Osteoblast (primary cell): ENCODE measurements around the gene NUDT1. TPM values are rescaled to one million over a fixed set of nuclear protein-coding genes. Genes with fewer than 3 reads are reported as not detected.
A peak's percentile ranks its signal among the peaks of the same experiment; 100 is the strongest.

Experiments
- DNase-seq: peaks from one replicate; pipeline ENCODE4 v3.0.0; 2011; ENCODE audit warnings: low spot score, mixed read lengths; ENCODE audit not compliant: insufficient read length; ENCODE audit errors: missing footprints
- H2AFZ ChIP-seq: 2 replicates; pipeline ENCODE4 v1.6.0; 2011; ENCODE audit warnings: mild to moderate bottlenecking, low read length
- H3K27ac ChIP-seq: 2 replicates; pipeline ENCODE4 v1.5.1; 2011; ENCODE audit warnings: mild to moderate bottlenecking, low read depth, low read length, moderate library complexity
- H3K27me3 ChIP-seq: 2 replicates; pipeline ENCODE4 v1.6.0; 2012; ENCODE audit warnings: mild to moderate bottlenecking, control low read depth, inconsistent platforms, low read length, moderate library complexity; ENCODE audit not compliant: insufficient read depth
- H3K36me3 ChIP-seq: 2 replicates; pipeline ENCODE4 v1.5.1; 2011; ENCODE audit warnings: mild to moderate bottlenecking, low read length, control low read depth, moderate library complexity; ENCODE audit not compliant: insufficient read depth
- H3K4me1 ChIP-seq: 2 replicates; pipeline ENCODE4 v1.5.1; 2011; ENCODE audit warnings: mild to moderate bottlenecking, low read length, control low read depth, moderate library complexity; ENCODE audit not compliant: insufficient read depth
- H3K4me2 ChIP-seq: 2 replicates; pipeline ENCODE4 v1.6.0; 2011; ENCODE audit warnings: mild to moderate bottlenecking, low read length; ENCODE audit not compliant: insufficient read depth
- H3K4me3 ChIP-seq: fragments of 200-600 bp; sonication (generic); 3 replicates; pipeline ENCODE4 v1.5.1; 2012; ENCODE audit warnings: mild to moderate bottlenecking, low read length, inconsistent platforms; ENCODE audit not compliant: insufficient read depth
- H3K79me2 ChIP-seq: 2 replicates; pipeline ENCODE4 v1.6.0; 2012; ENCODE audit warnings: mild to moderate bottlenecking, low read length, control low read depth, inconsistent platforms; ENCODE audit not compliant: insufficient read depth
- H3K9me3 ChIP-seq: 2 replicates; pipeline ENCODE4 v1.5.1; 2011; ENCODE audit warnings: low read depth, low read length, control low read depth
- H4K20me1 ChIP-seq: 2 replicates; pipeline ENCODE4 v1.6.0; 2012; ENCODE audit warnings: mild to moderate bottlenecking, low read length, control low read depth; ENCODE audit not compliant: insufficient read depth
- CTCF ChIP-seq: IDR thresholded peaks from 2 replicates; pipeline ENCODE4 v1.5.1; 2011; ENCODE audit warnings: mild to moderate bottlenecking, low read depth, low read length, moderate library complexity; ENCODE audit errors: extremely low read depth
- total RNA-seq: library from RNA; depleted of rRNA; stranded (reverse); fragments of >200 nt; gene quantifications from 2 replicates; pipeline ENCODE4 v1.2.3, GENCODE V29; 2012

NUDT1 gene
- total RNA-seq, 1 donor, result 18.5 TPM

- Histone ChIP-seq H2AFZ (no peak overlapping the region), H3K4me3 (no peak overlapping the region), H3K4me1 (no peaks in the 10 kb centered on the region), H3K79me2 (no peaks in the 10 kb centered on the region), H3K27me3 (no peaks in the 10 kb centered on the region), H3K9me3 (no peaks in the 10 kb centered on the region), H3K36me3 (peaks cover 16% of the 10 kb centered on the region), H4K20me1 (no peaks in the 10 kb centered on the region), H3K27ac (no peak overlapping the region), H3K4me2 (no peak overlapping the region)
- no peak for TF ChIP-seq CTCF
- DNase-seq, result peak; percentile 13
Observed at GRCh38 chr7:2198206-2198605, 43.8 kb upstream of the NUDT1 start.

GRCh38 chr7:2198760-2199159 lies 43.3 kb upstream of the NUDT1 start:
- no peaks in the 10 kb centered on the region for H3K4me1 ChIP-seq
- no peak for TF ChIP-seq CTCF
- no peak overlapping the region for H3K4me3 ChIP-seq
- no peaks in the 10 kb centered on the region for H3K27me3 ChIP-seq
- DNase-seq, result peak; percentile 19
- no peak overlapping the region for H2AFZ ChIP-seq
- no peaks in the 10 kb centered on the region for H3K79me2 ChIP-seq
- no peak overlapping the region for H3K4me2 ChIP-seq
- H3K9me3 ChIP-seq, result no peaks in the 10 kb centered on the region
- no peaks in the 10 kb centered on the region for H4K20me1 ChIP-seq
- H3K27ac ChIP-seq, result no peak overlapping the region
- H3K36me3 ChIP-seq, result peaks cover 16% of the 10 kb centered on the region

GRCh38 chr7:2199528-2199927 lies 42.5 kb upstream of the NUDT1 start:
- Histone ChIP-seq H4K20me1 (no peaks in the 10 kb centered on the region), H3K27ac (no peak overlapping the region), H3K27me3 (no peaks in the 10 kb centered on the region), H3K4me1 (no peaks in the 10 kb centered on the region), H3K9me3 (no peaks in the 10 kb centered on the region), H3K79me2 (no peaks in the 10 kb centered on the region), H2AFZ (no peak overlapping the region), H3K4me3 (no peak overlapping the region), H3K4me2 (no peak overlapping the region), H3K36me3 (peaks cover 16% of the 10 kb centered on the region)
- DNase-seq, result peak; percentile 17
- no peak for TF ChIP-seq CTCF

- Histone ChIP-seq H3K4me1 (no peaks in the 10 kb centered on the region), H3K9me3 (no peaks in the 10 kb centered on the region), H3K27me3 (no peaks in the 10 kb centered on the region), H3K27ac (no peak overlapping the region), H3K4me3 (no peak overlapping the region), H3K36me3 (peaks cover 16% of the 10 kb centered on the region), H3K79me2 (no peaks in the 10 kb centered on the region), H3K4me2 (no peak overlapping the region), H2AFZ (no peak overlapping the region), H4K20me1 (no peaks in the 10 kb centered on the region)
- peak; percentile 66 for DNase-seq
- TF ChIP-seq CTCF, result no peak
Observed at GRCh38 chr7:2199956-2200583, 42.0 kb upstream of the NUDT1 start.
